HepG2 (cell line): ENCODE measurements around the gene SMIM12.

Source experiments
- FOSL2 ChIP-seq: sonication (generic); formaldehyde crosslinking; IDR thresholded peaks from 2 replicates; pipeline ENCODE4 v1.4.0; 2020; ENCODE audit warnings: missing genetic modification reagents
- ISX ChIP-seq: sonication (generic); formaldehyde crosslinking; conservative IDR thresholded peaks from 2 replicates; pipeline ENCODE4 v1.5.0; 2020; ENCODE audit warnings: missing genetic modification reagents
- SMAD1 ChIP-seq: sonication (generic); formaldehyde crosslinking; IDR thresholded peaks from 2 replicates; pipeline ENCODE4 v1.4.0; 2020; ENCODE audit warnings: missing genetic modification reagents, low read depth, mild to moderate bottlenecking, borderline replicate concordance
- ZBTB49 ChIP-seq: sonication (generic); formaldehyde crosslinking; IDR thresholded peaks from 2 replicates; pipeline ENCODE4 v1.4.0; 2020; ENCODE audit warnings: missing genetic modification reagents, borderline replicate concordance
- ZFX ChIP-seq: sonication (generic); formaldehyde crosslinking; IDR thresholded peaks from 2 replicates; pipeline ENCODE4 v1.4.0; 2020; ENCODE audit warnings: mild to moderate bottlenecking, low read depth, missing genetic modification reagents, moderate library complexity

DNA sequence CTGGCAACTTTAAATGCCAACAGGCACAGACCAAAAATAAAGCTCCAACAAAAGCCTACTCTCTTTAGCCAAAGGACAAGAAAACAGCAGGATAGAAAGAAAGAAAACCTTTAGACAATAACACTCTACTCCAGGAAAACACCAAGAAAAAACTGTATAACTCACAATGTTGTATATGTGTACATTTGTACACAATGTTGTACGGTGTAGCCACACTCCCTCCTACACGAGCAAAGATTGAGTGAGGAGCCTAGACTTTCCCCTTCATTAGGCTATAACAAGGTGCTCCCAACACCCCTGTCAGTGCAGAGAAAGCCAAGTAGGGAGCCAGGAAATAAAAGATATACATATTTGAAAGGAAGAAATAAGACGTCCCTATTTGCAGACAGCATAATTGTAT, 42.8 kb downstream of the SMIM12 start:
- TF ChIP-seq SMAD1 (CRISPR knock-in tag) (no peak), ZBTB49 (CRISPR knock-in tag) (no peak), FOSL2 (CRISPR knock-in tag) (no peak), ZFX (no peak), ISX (CRISPR knock-in tag) (no peak)
